Measurements from ENCODE around the gene CPEB3.

CPEB3 gene

GRCh38 chr10:92183199-92183598 lies 107.7 kb downstream of the CPEB3 start:
- Histone ChIP-seq H3K79me2 (ENCODE audit: insufficient read depth, low read length) (no peaks in the 10 kb centered on the region), H3K4me2 (ENCODE audit: low read length) (no peak overlapping the region), H3K27me3 (ENCODE audit: insufficient read depth, low read length) (no peaks in the 10 kb centered on the region), H3F3A (ENCODE audit: insufficient read depth, low read length) (no peaks in the 10 kb centered on the region), H3K4me3 (ENCODE audit: low read depth, low read length, poor library complexity, severe bottlenecking) (no peak overlapping the region), H3K9me2 (ENCODE audit: low read depth, low read length) (no peaks in the 10 kb centered on the region), H4K20me1 (ENCODE audit: insufficient read depth, low read length) (no peaks in the 10 kb centered on the region), H3K9me3 (ENCODE audit: low read length) (no peaks in the 10 kb centered on the region), H3K36me3 (ENCODE audit: insufficient read depth, low read length) (no peaks in the 10 kb centered on the region), H3K4me1 (ENCODE audit: insufficient read depth, low read length, severe bottlenecking) (peaks cover 15% of the 10 kb centered on the region), H3K27ac (ENCODE audit: low read depth, low read length, poor library complexity, severe bottlenecking) (no peak overlapping the region), H3K9ac (ENCODE audit: low read length) (no peak overlapping the region), H2AFZ (ENCODE audit: low read length) (no peak overlapping the region)
- TF ChIP-seq EZH2 (IDR thresholded peaks at IDR 0.05; ENCODE audit: borderline replicate concordance, low read length): no peak
- TF ChIP-seq, protein P1, sequence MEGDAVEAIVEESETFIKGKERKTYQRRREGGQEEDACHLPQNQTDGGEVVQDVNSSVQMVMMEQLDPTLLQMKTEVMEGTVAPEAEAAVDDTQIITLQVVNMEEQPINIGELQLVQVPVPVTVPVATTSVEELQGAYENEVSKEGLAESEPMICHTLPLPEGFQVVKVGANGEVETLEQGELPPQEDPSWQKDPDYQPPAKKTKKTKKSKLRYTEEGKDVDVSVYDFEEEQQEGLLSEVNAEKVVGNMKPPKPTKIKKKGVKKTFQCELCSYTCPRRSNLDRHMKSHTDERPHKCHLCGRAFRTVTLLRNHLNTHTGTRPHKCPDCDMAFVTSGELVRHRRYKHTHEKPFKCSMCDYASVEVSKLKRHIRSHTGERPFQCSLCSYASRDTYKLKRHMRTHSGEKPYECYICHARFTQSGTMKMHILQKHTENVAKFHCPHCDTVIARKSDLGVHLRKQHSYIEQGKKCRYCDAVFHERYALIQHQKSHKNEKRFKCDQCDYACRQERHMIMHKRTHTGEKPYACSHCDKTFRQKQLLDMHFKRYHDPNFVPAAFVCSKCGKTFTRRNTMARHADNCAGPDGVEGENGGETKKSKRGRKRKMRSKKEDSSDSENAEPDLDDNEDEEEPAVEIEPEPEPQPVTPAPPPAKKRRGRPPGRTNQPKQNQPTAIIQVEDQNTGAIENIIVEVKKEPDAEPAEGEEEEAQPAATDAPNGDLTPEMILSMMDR (IDR thresholded peaks at IDR 0.05; ENCODE audit: low read length): no peak

DNA sequence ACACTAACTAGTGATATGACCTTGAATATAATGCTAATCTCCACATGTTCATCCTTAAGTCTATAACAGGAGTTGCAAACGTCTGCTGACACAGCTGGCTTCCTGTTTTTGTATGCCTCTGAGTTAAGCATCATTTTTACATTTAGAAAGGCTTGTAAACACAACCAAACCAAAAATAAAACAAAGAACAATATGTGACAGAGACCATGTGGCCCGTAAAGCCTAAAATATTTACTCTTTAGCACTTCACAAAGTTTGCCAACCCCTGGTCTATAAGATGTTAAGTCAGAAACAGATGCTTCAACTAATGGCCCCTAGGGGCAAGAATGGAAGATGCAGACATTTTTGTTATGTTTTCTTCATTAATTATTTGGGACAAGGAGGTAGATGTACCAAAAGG lies 109.3 kb downstream of the CPEB3 start:
- Histone ChIP-seq H3K9ac (ENCODE audit: low read length) (no peak overlapping the region), H3K27ac (ENCODE audit: low read depth, low read length, poor library complexity, severe bottlenecking) (peak overlapping the region; percentile 43), H3K36me3 (ENCODE audit: insufficient read depth, low read length) (peaks cover 5% of the 10 kb centered on the region), H3K4me1 (ENCODE audit: insufficient read depth, low read length, severe bottlenecking) (peaks cover 15% of the 10 kb centered on the region), H4K20me1 (ENCODE audit: insufficient read depth, low read length) (no peaks in the 10 kb centered on the region), H3K9me3 (ENCODE audit: low read length) (no peaks in the 10 kb centered on the region), H3K9me2 (ENCODE audit: low read depth, low read length) (no peaks in the 10 kb centered on the region), H3F3A (ENCODE audit: insufficient read depth, low read length) (no peaks in the 10 kb centered on the region), H2AFZ (ENCODE audit: low read length) (no peak overlapping the region), H3K4me3 (ENCODE audit: low read depth, low read length, poor library complexity, severe bottlenecking) (no peak overlapping the region), H3K79me2 (ENCODE audit: insufficient read depth, low read length) (no peaks in the 10 kb centered on the region), H3K4me2 (ENCODE audit: low read length) (peak overlapping the region; percentile 35), H3K27me3 (ENCODE audit: insufficient read depth, low read length) (no peaks in the 10 kb centered on the region)
- TF ChIP-seq, protein P1 (IDR thresholded peaks at IDR 0.05; ENCODE audit: low read length): peak; percentile 29; the same call in 1 of the 2 replicates
- no peak for TF ChIP-seq EZH2 (IDR thresholded peaks at IDR 0.05; ENCODE audit: borderline replicate concordance, low read length)

DNA sequence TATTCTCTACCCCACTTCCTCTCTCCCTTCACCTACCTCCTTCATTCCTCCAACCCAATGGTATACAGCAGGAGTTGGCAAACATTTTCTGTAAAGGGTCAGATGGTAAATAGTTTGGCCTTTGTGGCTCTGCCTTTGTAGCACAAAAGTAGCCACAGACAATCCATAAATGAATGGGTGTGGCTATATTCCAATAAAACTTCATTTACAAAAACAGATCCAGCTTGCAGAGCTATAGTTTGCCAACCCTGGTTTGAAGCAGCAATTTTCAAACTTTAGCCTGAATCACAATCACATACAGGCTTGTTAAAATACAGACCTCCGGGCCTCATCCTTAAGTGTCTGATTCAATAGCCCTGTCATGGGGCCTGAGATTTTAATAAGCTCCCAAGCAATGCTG lies 110.5 kb downstream of the CPEB3 start:
- no peak overlapping the region for H3K9ac ChIP-seq (ENCODE audit: low read length)
- H3K27ac ChIP-seq (ENCODE audit: low read depth, low read length, poor library complexity, severe bottlenecking): no peak overlapping the region
- H3K27me3 ChIP-seq (ENCODE audit: insufficient read depth, low read length): no peaks in the 10 kb centered on the region
- H3K4me1 ChIP-seq (ENCODE audit: insufficient read depth, low read length, severe bottlenecking): peaks cover 15% of the 10 kb centered on the region
- no peak overlapping the region for H3K4me3 ChIP-seq (ENCODE audit: low read depth, low read length, poor library complexity, severe bottlenecking)
- no peaks in the 10 kb centered on the region for H3K9me3 ChIP-seq (ENCODE audit: low read length)
- H3K79me2 ChIP-seq (ENCODE audit: insufficient read depth, low read length): no peaks in the 10 kb centered on the region
- H3K9me2 ChIP-seq (ENCODE audit: low read depth, low read length): no peaks in the 10 kb centered on the region
- no peak for TF ChIP-seq EZH2 (IDR thresholded peaks at IDR 0.05; ENCODE audit: borderline replicate concordance, low read length)
- TF ChIP-seq, protein P1 (IDR thresholded peaks at IDR 0.05; ENCODE audit: low read length): no peak
- peaks cover 10% of the 10 kb centered on the region for H3K36me3 ChIP-seq (ENCODE audit: insufficient read depth, low read length)
- no peaks in the 10 kb centered on the region for H3F3A ChIP-seq (ENCODE audit: insufficient read depth, low read length)
- H3K4me2 ChIP-seq (ENCODE audit: low read length): no peak overlapping the region
- H4K20me1 ChIP-seq (ENCODE audit: insufficient read depth, low read length): no peaks in the 10 kb centered on the region
- H2AFZ ChIP-seq (ENCODE audit: low read length): no peak overlapping the region
